GM12878 (cell line): ENCODE measurements around the gene TSHZ1. TPM values are rescaled to one million over a fixed set of nuclear protein-coding genes. Genes with fewer than 3 reads are reported as not detected.

Experiments used
- ATAC-seq: fragments of 200-7000 bp; cut with Tn5 transposase; 3 replicates; pipeline ENCODE4 v1.9.1; 2020; ENCODE audit warnings: mild to moderate bottlenecking, moderate library complexity
- BruUV-seq: library from RNA; stranded (reverse); fragments of 400-500 nt; replicated peaks from 2 replicates; lab custom pipeline; 2021; lab: Mats Ljungman, UMichigan
- CTCF ChIA-PET: fragments of 300-600 bp; sonication (Branson Sonifier 250); formaldehyde crosslinking; extraction: SDS; loops from one replicate; lab custom pipeline; 2021; ENCODE audit warnings: inconsistent platforms; lab: Yijun Ruan, JAX
- POLR2A ChIA-PET: fragments of 350-600 bp; formaldehyde crosslinking; extraction: SDS; loops from one replicate; lab custom pipeline; 2021; ENCODE audit warnings: inconsistent platforms; lab: Charles Lee
- RAD21 ChIA-PET: fragments of 300-600 bp; sonication (Branson Sonifier 250); formaldehyde crosslinking; loops from one replicate; lab custom pipeline; 2023; ENCODE audit warnings: antibody characterized with exemption; ENCODE audit not compliant: unreplicated experiment; lab: Charles Lee
- SMC1A ChIA-PET: fragments of 300-600 bp; sonication (Branson Sonifier 250); formaldehyde crosslinking; loops from one replicate; lab custom pipeline; 2023; ENCODE audit not compliant: unreplicated experiment, uncharacterized antibody; lab: Charles Lee
- DNase-seq: peaks from one replicate; pipeline ENCODE4 v3.0.0-alpha.2; 2011; ENCODE audit warnings: low read depth, low spot score
- FAIRE-seq: peaks from 3 replicates; lab custom pipeline; 2011; peaks lifted over from hg19 to GRCh38; lab: Jason Lieb, UNC
- H2AFZ ChIP-seq: 2 replicates; pipeline ENCODE4 v1.6.0; 2011; ENCODE audit warnings: low read depth, low read length, control low read depth; ENCODE audit not compliant: control insufficient read depth
- H3K27ac ChIP-seq: 2 replicates; pipeline ENCODE4 v1.5.1; 2011; ENCODE audit warnings: control low read depth; ENCODE audit not compliant: control insufficient read depth, insufficient read depth
- H3K27me3 ChIP-seq, 2 experiments: replicated peaks in 1 of 2; 2 replicates each; pipeline versions ENCODE4 v1.6.0 to v1.6.1; 2011; ENCODE audit warnings: low read length in 1 of 2; ENCODE audit not compliant: control insufficient read depth in 2 of 2, insufficient read depth in 2 of 2
- H3K36me3 ChIP-seq, 2 experiments: 2 replicates each; pipeline ENCODE4 v1.5.1; 2011; ENCODE audit warnings: low read length in 1 of 2; ENCODE audit not compliant: control insufficient read depth in 2 of 2, insufficient read depth in 2 of 2
- H3K4me1 ChIP-seq: 2 replicates; pipeline ENCODE4 v1.6.1; 2011; ENCODE audit warnings: mild to moderate bottlenecking, low read length, moderate library complexity, mixed read lengths; ENCODE audit not compliant: control insufficient read depth, insufficient read depth
- H3K4me2 ChIP-seq: 2 replicates; pipeline ENCODE4 v1.6.0; 2011; ENCODE audit warnings: control low read depth; ENCODE audit not compliant: control insufficient read depth, insufficient read depth
- H3K4me3 ChIP-seq: fragments of 200-600 bp; sonication (generic); 2 replicates; pipeline ENCODE4 v1.5.1; 2016
- H3K79me2 ChIP-seq: 2 replicates; pipeline ENCODE4 v1.6.0; 2011; ENCODE audit warnings: low read length; ENCODE audit not compliant: control insufficient read depth, insufficient read depth
- H3K9ac ChIP-seq: 2 replicates; pipeline ENCODE4 v1.8.0; 2011; ENCODE audit warnings: low read length, control low read depth, mixed read lengths; ENCODE audit not compliant: control insufficient read depth, insufficient read depth
- H3K9me3 ChIP-seq: replicated peaks from 3 replicates; pipeline ENCODE4 v1.5.1; 2011; ENCODE audit warnings: mild to moderate bottlenecking, low read length; ENCODE audit not compliant: control insufficient read depth, insufficient read depth
- H4K20me1 ChIP-seq: 2 replicates; pipeline ENCODE4 v1.6.0; 2011; ENCODE audit not compliant: control insufficient read depth, insufficient read depth
- BHLHE40 ChIP-seq, 2 experiments: fragments of 450-650 bp in 1 of 2; IDR thresholded peaks; 2 replicates each; pipeline ENCODE4 v1.6.1; 2011 to 2017; ENCODE audit warnings: low read depth in 2 of 2, borderline replicate concordance in 1 of 2, improper control_type of control experiment in 1 of 2, low read length in 1 of 2, mild to moderate bottlenecking in 1 of 2
- EZH2 ChIP-seq: IDR thresholded peaks from 2 replicates; pipeline ENCODE4 v1.6.1; 2012; ENCODE audit warnings: low read depth, mild to moderate bottlenecking, control low read depth, inconsistent platforms, low read length, borderline replicate concordance; ENCODE audit not compliant: control insufficient read depth
- GATAD2B ChIP-seq: fragments of 450-650 bp; conservative IDR thresholded peaks from 2 replicates; pipeline ENCODE4 v1.6.1; 2017; ENCODE audit warnings: low read depth, mild to moderate bottlenecking, moderate library complexity
- HCFC1 ChIP-seq: fragments of 150-350 bp; IDR thresholded peaks from 2 replicates; pipeline ENCODE4 v1.6.1; 2014; ENCODE audit warnings: low read length
- HDGF ChIP-seq: fragments of 450-650 bp; IDR thresholded peaks from 2 replicates; pipeline ENCODE4 v1.6.1; 2016; ENCODE audit warnings: antibody characterized with exemption
- MYB ChIP-seq: fragments of 150-350 bp; IDR thresholded peaks from 2 replicates; pipeline ENCODE4 v1.6.1; 2014; ENCODE audit warnings: mild to moderate bottlenecking, low read depth, low read length, borderline replicate concordance
- NFYA ChIP-seq: IDR thresholded peaks from 2 replicates; pipeline ENCODE4 v1.6.1; 2011; ENCODE audit warnings: low read depth, mild to moderate bottlenecking, low read length, improper control_type of control experiment, borderline replicate concordance
- NR2C1 ChIP-seq: fragments of 450-650 bp; IDR thresholded peaks from 2 replicates; pipeline ENCODE4 v1.6.1; 2017; ENCODE audit warnings: antibody characterized with exemption, mild to moderate bottlenecking, moderate library complexity
- NRF1 ChIP-seq: conservative IDR thresholded peaks from 2 replicates; pipeline ENCODE4 v1.6.1; 2011; ENCODE audit warnings: mild to moderate bottlenecking, low read depth, low read length, improper control_type of control experiment
- POU2F2 ChIP-seq: IDR thresholded peaks from 3 replicates; pipeline ENCODE4 v1.6.1; 2011; ENCODE audit warnings: low read depth, mild to moderate bottlenecking, low read length, borderline replicate concordance
- RELA ChIP-seq: fragments of 450-650 bp; IDR thresholded peaks from 2 replicates; pipeline ENCODE4 v1.8.0; 2014; ENCODE audit warnings: borderline replicate concordance; ENCODE audit not compliant: partially characterized antibody
- SMAD1 ChIP-seq: fragments of 450-650 bp; IDR thresholded peaks from 2 replicates; pipeline ENCODE4 v1.6.1; 2018; ENCODE audit warnings: mild to moderate bottlenecking, low read depth; ENCODE audit not compliant: partially characterized antibody
- SMAD5 ChIP-seq: IDR thresholded peaks from 2 replicates; pipeline ENCODE4 v1.6.1; 2016; ENCODE audit warnings: antibody characterized with exemption, low read depth
- TCF3 ChIP-seq: IDR thresholded peaks from 2 replicates; pipeline ENCODE4 v1.6.1; 2012; ENCODE audit warnings: low read depth, mild to moderate bottlenecking, low read length, borderline replicate concordance; ENCODE audit not compliant: insufficient read depth
- ZNF24 ChIP-seq: fragments of 450-650 bp; IDR thresholded peaks from 2 replicates; pipeline ENCODE4 v1.6.1; 2017; ENCODE audit warnings: antibody characterized with exemption, mild to moderate bottlenecking
- ZNF592 ChIP-seq: fragments of 450-650 bp; IDR thresholded peaks from 2 replicates; pipeline ENCODE4 v1.6.1; 2017; ENCODE audit warnings: mild to moderate bottlenecking, moderate library complexity
- whole genome bisulfite sequencing: methylation state at CpG from one replicate; pipeline ENCODE4 v1.1.6; 2016; ENCODE audit warnings: low lambda C conversion rate; ENCODE audit not compliant: insufficient replicate concordance, insufficient coverage; ENCODE audit errors: missing lambda C conversion rate; 5-methylcytosine and 5-hydroxymethylcytosine counted together
- in situ Hi-C: fragments of 300-500 bp; cut with MboI; formaldehyde crosslinking; loops from 9 replicates; pipeline ENCODE4 v1.14.3; 2018; ENCODE audit warnings: mixed read lengths
- intact Hi-C: fragments of 100-400 bp; cut with micrococcal nuclease; formaldehyde crosslinking; loops from one replicate; pipeline ENCODE4 v1.14.2; 2022; ENCODE audit not compliant: unreplicated experiment
- polyA plus RNA-seq, 11 experiments: library from polyadenylated mRNA; depleted of rRNA in 4 of 11; unstranded in 6 of 11; stranded (reverse) in 5 of 11; fragments of >200 nt; fragmentation: Nextera tagmentation in 4 of 11; fragmentation: Illumina TruSeq in 1 of 11; extraction: Ambion mirVana in 4 of 11; extraction: Trizol in 1 of 11; gene quantifications; 1 replicate in 1 of 11; 2 replicates in 10 of 11; pipeline versions ENCODE4 v1.2.1 to v1.2.3, GENCODE V29; 2011 to 2016; ENCODE audit warnings: inconsistent platforms in 2 of 11, missing spikeins in 2 of 11, low read depth in 1 of 11
- total RNA-seq, 4 experiments: library from RNA; depleted of rRNA in 3 of 4; stranded (reverse); fragments of >200 nt in 3 of 4; fragmentation: Illumina TruSeq in 1 of 4; extraction: Trizol in 1 of 4; gene quantifications; 2 replicates each; pipeline versions ENCODE4 v1.2.1 to v1.2.3, GENCODE V29; 2013 to 2021
- TF ChIP-seq, protein P1 (sequence below): IDR thresholded peaks from 2 replicates; pipeline ENCODE4 v1.6.1; 2012; ENCODE audit warnings: mild to moderate bottlenecking, low read depth, low read length

Gene TSHZ1
- total and polyA plus RNA-seq, 10 of the 15 experiments (the other 5 are each of a cell fraction or from before 2014, with no cell fraction given) = 2.2 to 15.2 (median 5.1) TPM

DNA sequence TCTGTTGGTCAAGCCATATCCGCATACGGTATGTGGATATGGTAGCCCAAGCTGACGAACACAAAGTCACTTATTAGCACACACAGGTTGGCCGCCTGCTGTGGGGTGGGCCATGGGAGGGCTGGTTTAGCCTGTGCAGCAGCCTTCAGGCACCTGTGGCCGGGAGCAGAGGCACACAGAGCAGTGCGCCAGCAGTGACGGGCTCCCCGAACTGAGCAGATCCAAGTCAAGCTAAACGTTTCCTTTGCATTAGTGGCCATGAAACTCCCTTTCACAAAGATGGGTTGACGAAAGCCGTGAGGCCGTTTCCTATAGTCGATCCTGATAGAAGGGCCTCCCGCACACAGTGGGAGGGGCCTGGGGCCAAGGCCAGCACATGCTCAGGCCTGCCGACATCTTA lies 72.1 kb downstream of the TSHZ1 start (continued):
- TF ChIP-seq NFYA = no peak
- TF ChIP-seq GATAD2B = no peak
- TF ChIP-seq TCF3 = no peak
- TF ChIP-seq NRF1 = no peak
- TF ChIP-seq SMAD5 = no peak
- no peak for TF ChIP-seq BHLHE40 (IDR thresholded peaks at IDR 0.05; ENCODE audit: borderline replicate concordance in 1 of 2, low read depth in 2 of 2, low read length in 1 of 2)

GRCh38 chr18:75283731-75284130 lies 73.1 kb downstream of the TSHZ1 start:
- Histone ChIP-seq H3K4me3 (no peak overlapping the region), H3K79me2 (no peaks in the 10 kb centered on the region), H3K36me3 (peaks cover 3 to 13% of the 10 kb centered on the region in 2 experiments; a peak in 3 of 4 replicates), H4K20me1 (no peaks in the 10 kb centered on the region), H3K9ac (no peak overlapping the region), H3K4me2 (no peak overlapping the region), H3K27me3 (no peaks in the 10 kb centered on the region), H3K27ac (no peak overlapping the region), H3K9me3 (no peaks in the 10 kb centered on the region; the same call in 2 of the 3 replicates), H2AFZ (no peak overlapping the region), H3K4me1 (no peaks in the 10 kb centered on the region)
- intact Hi-C loops (no loop called here), in situ Hi-C loops (no loop called here)
- RAD21 ChIA-PET = no interaction called here
- 81% methylated on average over 7 of the region's 7 CpGs for WGBS
- SMC1A ChIA-PET = no interaction called here
- no peak for ATAC-seq
- no peak for FAIRE-seq
- POLR2A ChIA-PET = no interaction called here
- no peak for DNase-seq
- CTCF ChIA-PET = no interaction called here
- BruUV-seq = no TSS peak
- no peak for TF ChIP-seq RELA
- TF ChIP-seq, protein P1, sequence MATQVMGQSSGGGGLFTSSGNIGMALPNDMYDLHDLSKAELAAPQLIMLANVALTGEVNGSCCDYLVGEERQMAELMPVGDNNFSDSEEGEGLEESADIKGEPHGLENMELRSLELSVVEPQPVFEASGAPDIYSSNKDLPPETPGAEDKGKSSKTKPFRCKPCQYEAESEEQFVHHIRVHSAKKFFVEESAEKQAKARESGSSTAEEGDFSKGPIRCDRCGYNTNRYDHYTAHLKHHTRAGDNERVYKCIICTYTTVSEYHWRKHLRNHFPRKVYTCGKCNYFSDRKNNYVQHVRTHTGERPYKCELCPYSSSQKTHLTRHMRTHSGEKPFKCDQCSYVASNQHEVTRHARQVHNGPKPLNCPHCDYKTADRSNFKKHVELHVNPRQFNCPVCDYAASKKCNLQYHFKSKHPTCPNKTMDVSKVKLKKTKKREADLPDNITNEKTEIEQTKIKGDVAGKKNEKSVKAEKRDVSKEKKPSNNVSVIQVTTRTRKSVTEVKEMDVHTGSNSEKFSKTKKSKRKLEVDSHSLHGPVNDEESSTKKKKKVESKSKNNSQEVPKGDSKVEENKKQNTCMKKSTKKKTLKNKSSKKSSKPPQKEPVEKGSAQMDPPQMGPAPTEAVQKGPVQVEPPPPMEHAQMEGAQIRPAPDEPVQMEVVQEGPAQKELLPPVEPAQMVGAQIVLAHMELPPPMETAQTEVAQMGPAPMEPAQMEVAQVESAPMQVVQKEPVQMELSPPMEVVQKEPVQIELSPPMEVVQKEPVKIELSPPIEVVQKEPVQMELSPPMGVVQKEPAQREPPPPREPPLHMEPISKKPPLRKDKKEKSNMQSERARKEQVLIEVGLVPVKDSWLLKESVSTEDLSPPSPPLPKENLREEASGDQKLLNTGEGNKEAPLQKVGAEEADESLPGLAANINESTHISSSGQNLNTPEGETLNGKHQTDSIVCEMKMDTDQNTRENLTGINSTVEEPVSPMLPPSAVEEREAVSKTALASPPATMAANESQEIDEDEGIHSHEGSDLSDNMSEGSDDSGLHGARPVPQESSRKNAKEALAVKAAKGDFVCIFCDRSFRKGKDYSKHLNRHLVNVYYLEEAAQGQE = no peak
- no peak for TF ChIP-seq HCFC1
- no peak for TF ChIP-seq SMAD1
- no peak for TF ChIP-seq NR2C1
- TF ChIP-seq ZNF592 = no peak
- TF ChIP-seq POU2F2 = no peak
- no peak for TF ChIP-seq MYB
- no peak for TF ChIP-seq ZNF24
- no peak for TF ChIP-seq EZH2
- TF ChIP-seq HDGF = no peak
